ENCODE results near the gene DNAAF9. TPM values are rescaled to one million over a fixed set of nuclear protein-coding genes. Genes with fewer than 3 reads are reported as not detected.

Gene DNAAF9
- total RNA-seq, 1 donor from 2014 or later = 34.7 TPM

DNA sequence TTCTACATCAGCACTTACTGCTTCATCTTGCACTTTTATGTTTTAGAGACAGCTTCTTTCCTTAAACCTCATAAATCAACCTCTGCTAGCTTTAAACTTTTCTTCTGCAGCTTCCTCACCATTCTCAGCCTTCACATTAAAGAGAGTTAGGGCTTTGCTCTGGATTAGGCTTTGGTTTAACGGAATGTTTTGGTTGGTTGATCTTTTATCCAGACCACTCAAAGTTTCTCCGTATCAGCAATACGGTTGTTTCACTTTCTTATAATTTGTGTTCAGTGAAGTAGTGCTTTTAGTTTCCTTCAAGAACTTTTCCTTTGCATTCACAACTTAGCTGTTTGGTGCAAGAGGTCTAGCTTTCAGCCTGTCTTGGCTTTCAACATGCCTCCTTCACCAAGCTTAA is 40.4 kb downstream of the DNAAF9 start:
- H3K27me3 Mint-ChIP-seq (ENCODE audit: unreplicated experiment) = peaks cover 4% of the 10 kb centered on the region
- H3K27ac Mint-ChIP-seq (ENCODE audit: unreplicated experiment) = no peak overlapping the region
- TF ChIP-seq CTCF (IDR thresholded peaks at IDR 0.05; ENCODE audit: partially characterized antibody, unreplicated experiment) = no peak
- H3K9me3 Mint-ChIP-seq (ENCODE audit: unreplicated experiment) = peaks cover 2% of the 10 kb centered on the region
- H3K4me3 Mint-ChIP-seq (ENCODE audit: unreplicated experiment) = no peak overlapping the region
- H3K36me3 Mint-ChIP-seq (ENCODE audit: unreplicated experiment) = peaks cover 9% of the 10 kb centered on the region
- DNase-seq = no peak
- peaks cover 1% of the 10 kb centered on the region for H3K4me1 Mint-ChIP-seq (ENCODE audit: low read depth, unreplicated experiment)

DNA sequence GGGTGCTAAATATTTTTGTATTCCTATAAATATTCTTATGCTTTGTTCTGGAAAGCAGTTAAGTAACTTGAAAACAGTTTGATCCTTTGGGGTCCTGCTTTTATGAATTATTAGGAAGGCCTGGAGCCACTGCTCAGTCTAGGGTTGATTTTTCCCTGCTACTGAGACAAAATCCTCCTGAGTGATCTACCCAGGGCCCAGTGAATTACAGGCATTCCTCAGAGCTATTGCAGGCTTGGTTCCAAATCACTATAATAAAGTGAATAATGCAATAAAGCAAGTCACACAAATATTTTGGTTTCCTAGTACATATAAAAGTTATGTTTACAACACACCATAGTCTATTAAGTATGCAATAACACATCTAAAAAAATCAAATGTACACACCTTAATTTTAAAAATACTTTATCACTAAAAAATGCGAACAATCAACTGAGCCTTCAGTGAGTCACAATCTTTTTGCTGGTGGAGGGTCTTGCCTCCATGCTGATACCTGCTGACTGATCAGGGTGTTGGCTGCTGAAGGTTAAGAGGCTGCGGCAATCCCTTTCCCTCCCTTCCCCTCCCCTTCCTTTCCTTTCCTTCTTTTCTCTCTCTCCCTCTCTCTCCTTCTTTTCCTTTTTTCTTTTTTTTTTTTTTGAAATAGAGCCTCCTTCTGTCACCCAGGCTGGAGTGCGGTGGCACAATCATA is 43.0 kb downstream of the DNAAF9 start:
- Mint-ChIP-seq H3K4me3 (ENCODE audit: unreplicated experiment) (no peak overlapping the region), H3K36me3 (ENCODE audit: unreplicated experiment) (peaks cover 5% of the 10 kb centered on the region), H3K4me1 (ENCODE audit: low read depth, unreplicated experiment) (peaks cover 1% of the 10 kb centered on the region), H3K9me3 (ENCODE audit: unreplicated experiment) (peaks cover 2% of the 10 kb centered on the region), H3K27me3 (ENCODE audit: unreplicated experiment) (peaks cover 4% of the 10 kb centered on the region), H3K27ac (ENCODE audit: unreplicated experiment) (no peak overlapping the region)
- no peak for TF ChIP-seq CTCF (IDR thresholded peaks at IDR 0.05; ENCODE audit: partially characterized antibody, unreplicated experiment)
- DNase-seq = no peak

- H3K27me3 Mint-ChIP-seq (ENCODE audit: unreplicated experiment) = no peaks in the 10 kb centered on the region
- peaks cover 2% of the 10 kb centered on the region for H3K36me3 Mint-ChIP-seq (ENCODE audit: unreplicated experiment)
- H3K9me3 Mint-ChIP-seq (ENCODE audit: unreplicated experiment) = peaks cover 2% of the 10 kb centered on the region
- no peak overlapping the region for H3K4me3 Mint-ChIP-seq (ENCODE audit: unreplicated experiment)
- DNase-seq = no peak
- H3K4me1 Mint-ChIP-seq (ENCODE audit: low read depth, unreplicated experiment) = no peaks in the 10 kb centered on the region
- no peak for TF ChIP-seq CTCF (IDR thresholded peaks at IDR 0.05; ENCODE audit: partially characterized antibody, unreplicated experiment)
- H3K27ac Mint-ChIP-seq (ENCODE audit: unreplicated experiment) = no peak overlapping the region
These were observed 46.7 kb downstream of the DNAAF9 start for GRCh38 chr20:3360752-3361151.

GRCh38 chr20:3358676-3359340 is 48.7 kb downstream of the DNAAF9 start:
- H3K4me3 Mint-ChIP-seq (ENCODE audit: unreplicated experiment) = no peak overlapping the region
- no peak for TF ChIP-seq CTCF (IDR thresholded peaks at IDR 0.05; ENCODE audit: partially characterized antibody, unreplicated experiment)
- H3K27ac Mint-ChIP-seq (ENCODE audit: unreplicated experiment) = no peak overlapping the region
- DNase-seq = no peak
- no peaks in the 10 kb centered on the region for H3K4me1 Mint-ChIP-seq (ENCODE audit: low read depth, unreplicated experiment)
- H3K27me3 Mint-ChIP-seq (ENCODE audit: unreplicated experiment) = no peaks in the 10 kb centered on the region
- H3K9me3 Mint-ChIP-seq (ENCODE audit: unreplicated experiment) = peaks cover 2% of the 10 kb centered on the region
- peaks cover 4% of the 10 kb centered on the region for H3K36me3 Mint-ChIP-seq (ENCODE audit: unreplicated experiment)

Other genes starting within 250 kb of the DNAAF9 start
- 19.5 TPM for gene FASTKD5, start 247.8 kb downstream of the DNAAF9 start, total RNA-seq (ENCODE audit: unreplicated experiment)
- gene UBOX5, start 247.8 kb downstream of the DNAAF9 start, total RNA-seq (ENCODE audit: unreplicated experiment) = 8.6 TPM
- 56.8 TPM for gene LZTS3, start 234.1 kb downstream of the DNAAF9 start, total RNA-seq (ENCODE audit: unreplicated experiment)
- gene DDRGK1, start 203.0 kb downstream of the DNAAF9 start, total RNA-seq (ENCODE audit: unreplicated experiment) = 59.3 TPM
- 72.1 TPM for gene ITPA, start 198.2 kb downstream of the DNAAF9 start, total RNA-seq (ENCODE audit: unreplicated experiment)
- 27.2 TPM for gene SLC4A11, start 168.5 kb downstream of the DNAAF9 start, total RNA-seq (ENCODE audit: unreplicated experiment)
- 31.1 TPM for gene ATRN, start 63.3 kb upstream of the DNAAF9 start, total RNA-seq (ENCODE audit: unreplicated experiment)

All from glutamatergic neuron (in vitro differentiated cells).